PFSK-1 (cell line): ENCODE results near the gene VWA3B.

ENCODE experiments used
- POLR2AphosphoS5 ChIP-seq: IDR thresholded peaks from 2 replicates; pipeline ENCODE4 v1.6.1; 2012; ENCODE audit warnings: low read depth, mild to moderate bottlenecking, control low read depth, low read length, moderate library complexity
- REST ChIP-seq, 2 experiments: IDR thresholded peaks; 2 replicates each; pipeline versions ENCODE4 v1.6.1 to v1.8.0; 2011 to 2012; ENCODE audit warnings: low read depth in 2 of 2, low read length in 2 of 2, control low read depth in 1 of 2, inconsistent platforms in 1 of 2, mild to moderate bottlenecking in 1 of 2, moderate library complexity in 1 of 2; ENCODE audit not compliant: insufficient read depth in 1 of 2

DNA sequence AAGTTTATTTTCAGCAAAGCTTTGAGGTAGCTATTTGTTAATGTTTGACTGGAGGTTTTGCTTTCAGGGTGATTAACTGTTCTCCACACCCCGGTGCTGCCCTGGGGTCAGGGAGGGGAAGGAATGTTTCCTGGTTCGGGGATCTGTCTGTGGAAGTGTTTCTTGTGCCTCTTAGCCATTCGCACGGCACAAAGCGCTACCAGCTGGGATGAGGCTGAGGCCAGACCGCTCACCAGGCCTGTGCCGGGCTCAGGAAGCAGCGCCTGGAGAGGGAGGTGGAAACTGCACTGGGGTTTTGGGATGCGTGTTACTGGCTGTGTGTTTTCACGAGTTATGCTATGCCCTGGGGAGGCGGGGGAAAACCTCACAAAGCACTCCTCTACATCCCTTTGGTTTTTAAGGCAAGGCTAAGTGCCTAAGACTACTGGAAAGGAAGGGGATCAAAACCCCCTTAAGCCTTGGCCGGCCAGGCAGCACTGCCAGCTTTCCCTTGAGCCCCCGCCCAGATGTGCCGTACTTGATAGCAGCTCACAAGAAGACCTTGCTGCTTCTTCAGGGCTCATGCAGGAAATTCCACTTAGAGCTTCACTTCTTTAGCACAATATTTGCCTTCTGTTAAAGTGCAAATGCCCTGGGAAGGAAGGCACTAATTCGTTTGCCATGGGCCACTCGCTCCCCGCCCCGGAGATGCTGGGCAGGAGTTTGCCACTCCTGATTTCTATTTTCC is 193.6 kb downstream of the VWA3B start:
- TF ChIP-seq REST (IDR thresholded peaks at IDR 0.05; ENCODE audit: insufficient read depth in 1 of 2, low read depth in 2 of 2, low read length in 2 of 2), result no peak
- no peak for TF ChIP-seq POLR2AphosphoS5
